GM23248 (cell line): ENCODE data around the gene UBE2H.

ENCODE experiments used
- EZH2 ChIP-seq: fragments of 200-600 bp; sonication (generic); IDR thresholded peaks from 2 replicates; pipeline ENCODE4 v1.6.1; 2018; ENCODE audit warnings: antibody characterized with exemption, mild to moderate bottlenecking; ENCODE audit not compliant: insufficient read depth, poor library complexity, severe bottlenecking
- EZH2phosphoT487 ChIP-seq: fragments of 200-600 bp; sonication (generic); IDR thresholded peaks from 2 replicates; pipeline ENCODE4 v1.6.1; 2018; ENCODE audit warnings: antibody characterized with exemption, moderate library complexity, mild to moderate bottlenecking, low read depth; ENCODE audit not compliant: insufficient read depth

GRCh38 chr7:129875160-129875559 is 77.6 kb downstream of the UBE2H start:
- TF ChIP-seq EZH2phosphoT487 (no peak), EZH2 (no peak)
